K562 (cell line): ENCODE results near the gene BSCL2. TPM values are rescaled to one million over a fixed set of nuclear protein-coding genes. Genes with fewer than 3 reads are reported as not detected.
A peak's percentile ranks its signal among the peaks of the same experiment; 100 is the strongest.

Experiments
- BMI1 ChIP-seq: fragments of 150-350 bp; IDR thresholded peaks from 2 replicates; pipeline ENCODE4 v1.6.1; 2014; ENCODE audit warnings: low read length
- BRD4 ChIP-seq: fragments of 200-600 bp; sonication (generic); IDR thresholded peaks from 2 replicates; pipeline ENCODE4 v1.6.1; 2017; ENCODE audit warnings: inconsistent platforms
- CHD1 ChIP-seq: fragments of 200-600 bp; sonication (generic); IDR thresholded peaks from one replicate; pipeline ENCODE4 v1.6.1; 2012; ENCODE audit warnings: mild to moderate bottlenecking, moderate library complexity, low read length, inconsistent platforms
- CHD4 ChIP-seq: fragments of 200-600 bp; sonication (generic); IDR thresholded peaks from 3 replicates; pipeline ENCODE4 v1.6.1; 2012; ENCODE audit warnings: low read depth, mild to moderate bottlenecking, mixed read lengths, low read length, inconsistent platforms; ENCODE audit not compliant: insufficient read depth, insufficient replicate concordance, poor library complexity, severe bottlenecking
- CREM ChIP-seq: IDR thresholded peaks from 2 replicates; pipeline ENCODE4 v1.6.1; 2014; ENCODE audit warnings: antibody characterized with exemption, low read depth
- DIDO1 ChIP-seq: fragments of 450-650 bp; IDR thresholded peaks from 2 replicates; pipeline ENCODE4 v1.6.1; 2016; ENCODE audit warnings: low read depth, missing biosample characterization, missing genetic modification characterization
- EP400 ChIP-seq: fragments of 450-650 bp; IDR thresholded peaks from 2 replicates; pipeline ENCODE4 v1.6.1; 2017; ENCODE audit warnings: antibody characterized with exemption, mild to moderate bottlenecking, moderate library complexity
- FOXJ2 ChIP-seq: fragments of 200-800 bp; sonication (Bioruptor generic); IDR thresholded peaks from 2 replicates; pipeline ENCODE4 v1.6.1; 2016; ENCODE audit warnings: missing genetic modification characterization, missing compliant biosample characterization
- FOXK1 ChIP-seq: sonication (generic); formaldehyde crosslinking; IDR thresholded peaks from 2 replicates; pipeline ENCODE4 v1.8.0; 2022; ENCODE audit warnings: missing genetic modification reagents, mild to moderate bottlenecking, borderline replicate concordance
- GATAD2B ChIP-seq: fragments of 450-650 bp; IDR thresholded peaks from 2 replicates; pipeline ENCODE4 v1.6.1; 2017; ENCODE audit warnings: mild to moderate bottlenecking, borderline replicate concordance
- MAZ ChIP-seq, 2 experiments: fragments of 450-650 bp in 1 of 2; sonication (generic) in 1 of 2; formaldehyde crosslinking; IDR thresholded peaks in 1 of 2; conservative IDR thresholded peaks in 1 of 2; 2 replicates each; pipeline versions ENCODE4 v1.4.0 to v1.5.0; 2020; ENCODE audit warnings: mild to moderate bottlenecking in 1 of 2, missing genetic modification reagents in 1 of 2
- MYC ChIP-seq, 2 experiments: fragments of 250-450 bp in 1 of 2; sonication (Bioruptor Pico) in 1 of 2; IDR thresholded peaks; 2 replicates each; pipeline versions ENCODE4 v1.5.1 to v1.6.1; 2012 to 2021; ENCODE audit warnings: low read depth in 2 of 2, borderline replicate concordance in 1 of 2, improper control_type of control experiment in 1 of 2, low read length in 1 of 2, mild to moderate bottlenecking in 1 of 2, moderate library complexity in 1 of 2
- MYNN ChIP-seq, 2 experiments: sonication (generic); formaldehyde crosslinking in 1 of 2; IDR thresholded peaks; 2 replicates each; pipeline versions ENCODE4 v1.5.0 to v1.6.1; 2016 to 2020; ENCODE audit warnings: antibody characterized with exemption in 1 of 2, missing genetic modification reagents in 1 of 2
- NEUROD1 ChIP-seq: fragments of 150-350 bp; IDR thresholded peaks from 2 replicates; pipeline ENCODE4 v1.6.1; 2014; ENCODE audit warnings: borderline replicate concordance, low read length, low read depth; ENCODE audit not compliant: partially characterized antibody
- SMARCA5 ChIP-seq: fragments of 450-650 bp; IDR thresholded peaks from 2 replicates; pipeline ENCODE4 v1.6.1; 2016
- TAF7 ChIP-seq: fragments of 450-650 bp; IDR thresholded peaks from 2 replicates; pipeline ENCODE4 v1.6.1; 2016; ENCODE audit warnings: missing genetic modification characterization, missing compliant biosample characterization
- TAL1 ChIP-seq: fragments of 450-650 bp; IDR thresholded peaks from 2 replicates; pipeline ENCODE4 v1.6.1; 2016; ENCODE audit warnings: mild to moderate bottlenecking
- TEAD2 ChIP-seq: fragments of 450-650 bp; IDR thresholded peaks from 2 replicates; pipeline ENCODE4 v1.6.1; 2016; ENCODE audit warnings: missing genetic modification characterization, control low read depth, missing compliant biosample characterization
- polyA plus RNA-seq, 8 experiments: library from polyadenylated mRNA; depleted of rRNA in 4 of 8; stranded (reverse) in 5 of 8; unstranded in 3 of 8; fragments of >200 nt; fragmentation: Nextera tagmentation in 2 of 8; fragmentation: Illumina TruSeq in 1 of 8; extraction: Ambion mirVana in 2 of 8; extraction: Trizol in 1 of 8; gene quantifications; 2 replicates each; pipeline versions ENCODE4 v1.2.1 to v1.2.3, GENCODE V29; 2011 to 2014; ENCODE audit warnings: inconsistent platforms in 1 of 8, missing spikeins in 1 of 8
- total RNA-seq, 7 experiments: library from RNA; depleted of rRNA in 6 of 7; stranded (reverse); fragments of >200 nt in 6 of 7; fragmentation: Illumina TruSeq in 2 of 7; extraction: Trizol in 2 of 7; gene quantifications; 2 replicates each; pipeline versions ENCODE4 v1.2.1 to v1.2.3, GENCODE V29; 2011 to 2021; ENCODE audit warnings: low replicate concordance in 1 of 7
- TF ChIP-seq, protein P1 (sequence below): fragments of 450-650 bp; IDR thresholded peaks from 2 replicates; pipeline ENCODE4 v1.7.1; 2018; ENCODE audit warnings: mild to moderate bottlenecking, low read depth; ENCODE audit not compliant: partially characterized antibody
- TF ChIP-seq, protein P2 (sequence below), 2 experiments: fragments of 150-350 bp in 1 of 2; IDR thresholded peaks; 2 replicates each; pipeline ENCODE4 v1.6.1; 2012 to 2016; ENCODE audit warnings: low read depth in 2 of 2, low read length in 2 of 2, mild to moderate bottlenecking in 1 of 2, moderate library complexity in 1 of 2

Gene BSCL2
- total and polyA plus RNA-seq, 9 of the 15 experiments (the other 6 are each of a cell fraction or from before 2014, with no cell fraction given), result 18.9 to 51.7 (median 35.2) TPM

DNA sequence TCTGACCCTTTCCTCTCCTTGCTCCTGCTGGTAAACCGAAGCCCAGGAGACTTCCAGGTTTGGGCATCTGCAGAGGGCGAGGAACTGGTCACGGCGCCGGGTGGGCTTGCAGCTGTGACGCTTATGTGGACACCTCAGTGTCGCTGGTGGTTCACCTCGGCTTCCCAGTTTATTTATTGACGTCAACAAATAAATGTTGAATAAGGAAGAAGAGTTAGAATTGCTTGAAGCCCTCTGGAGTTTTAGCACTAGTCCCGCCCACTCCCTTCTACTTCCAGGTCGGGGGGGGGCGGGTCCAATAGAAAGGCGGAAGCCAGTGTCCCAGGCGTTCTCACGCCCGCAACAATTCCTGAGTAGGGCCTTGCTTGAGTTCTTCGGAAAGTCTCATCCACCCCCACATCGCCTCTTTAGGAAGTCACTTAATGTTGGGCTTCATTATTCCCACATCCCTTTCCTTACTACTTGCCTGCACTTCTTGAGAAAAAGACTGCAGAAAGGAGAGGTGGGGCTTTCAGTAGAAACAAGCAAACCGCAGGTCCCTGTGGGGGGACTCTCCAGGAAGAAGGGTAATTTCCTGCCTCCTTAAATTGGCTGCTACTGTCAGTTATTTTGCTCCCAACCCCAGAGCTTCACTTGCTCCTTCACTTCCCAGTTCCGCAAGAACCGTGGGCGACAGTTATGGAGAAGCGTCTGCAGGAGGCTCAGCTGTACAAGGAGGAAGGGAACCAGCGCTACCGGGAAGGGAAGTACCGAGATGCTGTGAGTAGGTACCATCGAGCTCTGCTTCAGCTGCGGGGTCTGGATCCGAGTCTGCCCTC is 21.2 kb upstream of the BSCL2 start, which contains the start of gene TTC9C (continued):
- TF ChIP-seq, protein P1, sequence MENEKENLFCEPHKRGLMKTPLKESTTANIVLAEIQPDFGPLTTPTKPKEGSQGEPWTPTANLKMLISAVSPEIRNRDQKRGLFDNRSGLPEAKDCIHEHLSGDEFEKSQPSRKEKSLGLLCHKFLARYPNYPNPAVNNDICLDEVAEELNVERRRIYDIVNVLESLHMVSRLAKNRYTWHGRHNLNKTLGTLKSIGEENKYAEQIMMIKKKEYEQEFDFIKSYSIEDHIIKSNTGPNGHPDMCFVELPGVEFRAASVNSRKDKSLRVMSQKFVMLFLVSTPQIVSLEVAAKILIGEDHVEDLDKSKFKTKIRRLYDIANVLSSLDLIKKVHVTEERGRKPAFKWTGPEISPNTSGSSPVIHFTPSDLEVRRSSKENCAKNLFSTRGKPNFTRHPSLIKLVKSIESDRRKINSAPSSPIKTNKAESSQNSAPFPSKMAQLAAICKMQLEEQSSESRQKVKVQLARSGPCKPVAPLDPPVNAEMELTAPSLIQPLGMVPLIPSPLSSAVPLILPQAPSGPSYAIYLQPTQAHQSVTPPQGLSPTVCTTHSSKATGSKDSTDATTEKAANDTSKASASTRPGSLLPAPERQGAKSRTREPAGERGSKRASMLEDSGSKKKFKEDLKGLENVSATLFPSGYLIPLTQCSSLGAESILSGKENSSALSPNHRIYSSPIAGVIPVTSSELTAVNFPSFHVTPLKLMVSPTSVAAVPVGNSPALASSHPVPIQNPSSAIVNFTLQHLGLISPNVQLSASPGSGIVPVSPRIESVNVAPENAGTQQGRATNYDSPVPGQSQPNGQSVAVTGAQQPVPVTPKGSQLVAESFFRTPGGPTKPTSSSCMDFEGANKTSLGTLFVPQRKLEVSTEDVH, result peak; percentile 87
- TF ChIP-seq BRD4 (0 out of 2 replicates have a peak, but pooled peaks have one; percentile 38), BMI1 (no peak), FOXK1 (CRISPR knock-in tag) (0 out of 2 replicates have a peak, but pooled peaks have one; percentile 18), TEAD2 (tag) (no peak), CHD1 (peak; percentile 57), DIDO1 (peak; percentile 83), MYC (IDR thresholded peaks at IDR 0.05; ENCODE audit: low read depth, low read length) (peak; percentile 69), MYC (CRISPR knock-in tag; IDR thresholded peaks at IDR 0.05; ENCODE audit: borderline replicate concordance, low read depth) (no peak), SMARCA5 (0 out of 2 replicates have a peak, but pooled peaks have one; percentile 14), TAF7 (0 out of 2 replicates have a peak, but pooled peaks have one; percentile 34), FOXJ2 (tag) (0 out of 2 replicates have a peak, but pooled peaks have one; percentile 61), EP400 (peak; percentile 68), GATAD2B (no peak; the same call in 1 of the 2 replicates), MYNN (IDR thresholded peaks at IDR 0.05) (no peak), MYNN (CRISPR knock-in tag; IDR thresholded peaks at IDR 0.05) (no peak), TAL1 (no peak), CHD4 (no peak), NEUROD1 (no peak), MAZ (CRISPR knock-in tag; conservative IDR thresholded peaks at IDR 0.05 in 1 of 2, IDR thresholded peaks at IDR 0.05 in 1 of 2) (peak in 1 of 2 experiments; percentile 25; a peak in 2 of 4 replicates), CREM (peak; percentile 34; the same call in 1 of the 2 replicates)
- TF ChIP-seq, protein P2, sequence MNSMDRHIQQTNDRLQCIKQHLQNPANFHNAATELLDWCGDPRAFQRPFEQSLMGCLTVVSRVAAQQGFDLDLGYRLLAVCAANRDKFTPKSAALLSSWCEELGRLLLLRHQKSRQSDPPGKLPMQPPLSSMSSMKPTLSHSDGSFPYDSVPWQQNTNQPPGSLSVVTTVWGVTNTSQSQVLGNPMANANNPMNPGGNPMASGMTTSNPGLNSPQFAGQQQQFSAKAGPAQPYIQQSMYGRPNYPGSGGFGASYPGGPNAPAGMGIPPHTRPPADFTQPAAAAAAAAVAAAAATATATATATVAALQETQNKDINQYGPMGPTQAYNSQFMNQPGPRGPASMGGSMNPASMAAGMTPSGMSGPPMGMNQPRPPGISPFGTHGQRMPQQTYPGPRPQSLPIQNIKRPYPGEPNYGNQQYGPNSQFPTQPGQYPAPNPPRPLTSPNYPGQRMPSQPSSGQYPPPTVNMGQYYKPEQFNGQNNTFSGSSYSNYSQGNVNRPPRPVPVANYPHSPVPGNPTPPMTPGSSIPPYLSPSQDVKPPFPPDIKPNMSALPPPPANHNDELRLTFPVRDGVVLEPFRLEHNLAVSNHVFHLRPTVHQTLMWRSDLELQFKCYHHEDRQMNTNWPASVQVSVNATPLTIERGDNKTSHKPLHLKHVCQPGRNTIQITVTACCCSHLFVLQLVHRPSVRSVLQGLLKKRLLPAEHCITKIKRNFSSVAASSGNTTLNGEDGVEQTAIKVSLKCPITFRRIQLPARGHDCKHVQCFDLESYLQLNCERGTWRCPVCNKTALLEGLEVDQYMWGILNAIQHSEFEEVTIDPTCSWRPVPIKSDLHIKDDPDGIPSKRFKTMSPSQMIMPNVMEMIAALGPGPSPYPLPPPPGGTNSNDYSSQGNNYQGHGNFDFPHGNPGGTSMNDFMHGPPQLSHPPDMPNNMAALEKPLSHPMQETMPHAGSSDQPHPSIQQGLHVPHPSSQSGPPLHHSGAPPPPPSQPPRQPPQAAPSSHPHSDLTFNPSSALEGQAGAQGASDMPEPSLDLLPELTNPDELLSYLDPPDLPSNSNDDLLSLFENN (IDR thresholded peaks at IDR 0.05; ENCODE audit: low read depth in 2 of 2, low read length in 2 of 2), result no peak
